OCI-M2 (cell line): ENCODE measurements around the gene TDRD12.
"Not testable (repeated sequence)": the region's sequence is repeated elsewhere in the genome, so short reads cannot be mapped to it uniquely, and the experiment has no call there.

Experiments
- DNase-seq: peaks from one replicate; lab custom pipeline; 2025; ENCODE audit not compliant: unreplicated experiment; lab: John Stamatoyannopoulos, UW

The TDRD12 gene

DNA sequence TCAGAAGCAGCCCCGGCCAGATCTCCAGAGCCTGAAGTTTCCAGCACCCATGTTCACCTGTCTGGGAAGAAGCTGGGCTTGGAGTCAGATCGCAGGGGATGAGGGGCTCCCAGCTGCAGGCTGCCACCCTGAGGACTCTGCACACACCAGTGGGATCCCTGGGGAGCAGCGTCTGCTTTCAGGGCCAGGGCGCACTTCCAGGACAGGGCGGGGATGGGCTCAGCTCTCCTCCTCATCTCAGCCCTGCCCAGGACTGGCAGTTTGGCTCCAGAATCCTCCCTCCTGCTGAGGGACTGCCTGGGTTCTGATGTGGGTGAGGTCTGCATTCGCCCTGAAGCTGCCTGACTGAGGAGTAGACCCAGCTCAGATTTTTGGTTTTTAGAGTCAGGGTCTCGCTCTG lies 146.5 kb downstream of the TDRD12 start:
- no peak for DNase-seq

DNA sequence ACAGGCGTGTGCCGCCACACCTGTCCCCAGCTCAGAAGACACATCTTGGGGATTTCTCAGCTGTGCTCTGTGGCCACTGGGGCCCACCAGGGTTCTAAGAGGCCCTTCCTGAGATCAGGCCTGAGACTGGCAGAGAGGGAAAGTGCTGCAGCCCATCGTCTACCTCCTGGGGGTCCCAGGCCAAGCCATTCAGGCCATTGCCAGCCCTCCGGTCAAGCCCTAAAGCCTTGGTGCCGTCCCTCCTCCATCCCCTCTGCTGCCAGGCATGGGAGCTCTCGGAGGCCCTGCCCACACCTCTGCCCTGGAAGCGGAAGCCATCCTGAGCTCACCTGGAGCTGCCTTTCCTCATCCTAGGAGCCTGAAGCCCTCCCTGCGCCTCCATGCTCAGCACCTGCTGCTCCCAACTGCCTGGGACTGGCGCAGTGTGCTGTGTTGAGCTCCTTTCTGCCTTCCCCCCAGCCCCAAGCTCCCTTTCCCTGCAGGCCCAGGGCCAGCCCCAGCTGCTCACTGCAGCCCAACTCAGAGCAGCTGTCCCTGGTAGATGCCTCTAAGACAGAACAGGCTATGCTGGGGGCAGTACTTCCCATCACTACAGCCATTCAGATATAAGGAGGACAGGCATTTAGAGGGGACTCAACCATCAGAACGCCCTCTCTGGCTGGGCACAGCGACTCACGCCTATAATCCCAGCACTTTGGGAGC lies 147.1 kb downstream of the TDRD12 start:
- DNase-seq: no peak

DNA sequence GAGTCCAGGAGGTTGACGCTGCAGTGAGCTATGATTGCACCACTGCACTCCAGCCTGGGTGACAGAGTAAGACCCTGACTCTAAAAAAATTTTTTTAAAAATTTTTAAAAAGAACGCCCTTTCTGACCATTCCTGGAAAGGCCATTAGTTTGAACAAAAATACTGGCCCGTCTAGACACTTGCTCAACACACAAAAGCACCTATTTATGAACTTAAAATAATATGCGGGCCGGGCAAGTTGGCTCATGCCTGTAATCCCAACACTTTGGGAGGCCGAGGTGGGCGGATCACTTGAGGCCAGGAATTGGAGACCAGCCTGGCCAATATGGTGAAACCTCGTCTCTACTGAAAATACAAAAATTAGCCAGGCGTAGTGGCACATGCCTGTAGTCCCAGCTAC lies 147.9 kb downstream of the TDRD12 start:
- DNase-seq: not testable (repeated sequence)

DNA sequence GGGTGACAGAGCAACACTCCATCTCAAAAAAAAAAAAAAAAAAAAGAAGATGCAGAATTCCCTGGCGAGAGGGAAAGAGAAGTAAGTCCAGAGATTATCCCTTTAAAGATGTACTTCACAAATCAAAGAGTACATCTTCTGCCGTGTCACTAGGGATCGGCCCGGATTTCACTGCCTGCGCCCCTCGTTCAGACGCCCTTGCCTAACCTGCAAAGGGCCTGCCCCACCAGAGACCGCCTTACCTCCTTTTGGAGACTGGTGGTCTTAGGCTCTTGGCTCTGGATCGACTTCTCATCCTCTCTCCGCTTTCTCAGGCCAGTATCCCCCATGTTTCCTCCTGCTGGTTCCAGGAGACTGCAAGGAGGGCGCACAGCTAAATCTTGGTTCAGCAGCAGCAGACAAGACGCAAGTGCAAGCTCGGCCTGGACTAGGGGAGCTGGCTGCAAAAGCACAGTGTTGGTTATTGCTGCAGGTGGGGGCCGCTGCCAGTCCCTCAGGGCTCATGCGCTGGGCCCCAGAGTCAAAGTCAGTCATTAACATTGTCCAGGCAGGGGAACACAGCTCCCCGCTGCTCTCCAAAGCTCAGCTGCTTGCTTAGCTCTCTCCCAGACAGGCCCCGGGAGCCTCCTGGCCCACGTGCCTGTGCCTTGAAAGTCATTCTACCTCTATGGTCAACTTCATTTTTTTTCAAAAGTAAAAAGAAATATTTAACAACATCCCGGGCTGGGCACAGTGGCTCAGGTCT lies 148.8 kb downstream of the TDRD12 start:
- DNase-seq: no peak

DNA sequence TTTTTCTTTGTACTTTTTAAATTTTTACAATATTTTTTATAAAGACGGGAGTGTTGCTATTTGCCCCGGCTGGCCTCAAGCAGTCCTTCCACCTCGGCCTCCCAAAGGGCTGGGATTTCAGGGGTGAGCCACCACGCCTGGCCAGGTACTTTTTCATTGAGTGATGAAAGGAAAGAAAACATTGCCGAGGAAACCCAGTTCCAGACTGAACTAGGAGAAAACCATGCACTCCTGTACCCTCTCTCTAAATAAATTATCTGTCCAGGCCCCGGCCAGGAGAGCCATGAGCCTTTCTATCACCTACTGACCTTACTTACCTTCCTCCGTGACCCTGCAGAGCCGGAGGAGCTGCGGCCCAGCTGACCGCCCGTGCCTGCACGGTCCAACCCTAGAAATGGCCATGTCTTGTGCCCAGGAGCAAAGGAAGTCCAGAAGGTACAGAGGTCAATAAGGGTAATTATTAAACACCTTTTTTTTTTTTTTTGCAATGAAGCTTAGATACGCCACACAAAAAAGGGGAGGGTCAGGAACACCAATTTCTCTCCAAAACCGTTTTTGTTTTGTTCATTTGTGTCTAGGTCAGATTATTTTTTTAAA lies 149.9 kb downstream of the TDRD12 start, which contains the start of gene SLC7A9:
SLC7A9 (minus strand) TSS at position 399 of the 597 bp plus-strand sequence. CDS start 1,233 bp downstream, outside the sequence.
- DNase-seq: no peak

DNA sequence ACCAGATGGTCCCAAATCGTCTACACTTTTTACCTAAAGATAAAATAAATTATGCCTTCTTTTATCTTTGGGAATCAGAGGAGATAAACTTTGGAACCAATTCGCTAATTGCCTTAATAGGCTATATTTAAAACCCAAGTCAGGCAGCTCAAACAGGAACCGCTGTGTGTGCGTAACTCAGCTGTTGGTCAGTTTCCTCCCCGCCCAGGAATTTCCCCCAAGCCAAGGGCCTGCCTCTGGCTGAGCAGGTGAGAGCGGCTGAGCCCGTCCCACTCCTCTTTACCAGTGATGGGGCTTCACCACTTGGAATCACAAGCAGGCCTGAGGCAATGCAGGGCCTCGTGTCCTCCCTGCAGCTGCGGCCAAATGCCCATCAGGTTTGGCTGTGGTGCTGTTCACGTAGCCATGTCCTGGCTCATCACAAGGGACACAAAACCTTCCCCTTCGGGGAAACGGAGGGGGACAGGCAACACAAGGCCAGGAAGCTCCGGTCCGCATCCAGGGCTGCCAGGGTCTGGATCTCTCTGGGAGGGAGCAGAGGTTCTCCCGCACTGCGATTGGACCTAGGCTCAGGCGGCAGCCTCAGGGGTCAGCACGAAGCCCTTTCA lies 150.5 kb downstream of the TDRD12 start:
- DNase-seq: no peak

DNA sequence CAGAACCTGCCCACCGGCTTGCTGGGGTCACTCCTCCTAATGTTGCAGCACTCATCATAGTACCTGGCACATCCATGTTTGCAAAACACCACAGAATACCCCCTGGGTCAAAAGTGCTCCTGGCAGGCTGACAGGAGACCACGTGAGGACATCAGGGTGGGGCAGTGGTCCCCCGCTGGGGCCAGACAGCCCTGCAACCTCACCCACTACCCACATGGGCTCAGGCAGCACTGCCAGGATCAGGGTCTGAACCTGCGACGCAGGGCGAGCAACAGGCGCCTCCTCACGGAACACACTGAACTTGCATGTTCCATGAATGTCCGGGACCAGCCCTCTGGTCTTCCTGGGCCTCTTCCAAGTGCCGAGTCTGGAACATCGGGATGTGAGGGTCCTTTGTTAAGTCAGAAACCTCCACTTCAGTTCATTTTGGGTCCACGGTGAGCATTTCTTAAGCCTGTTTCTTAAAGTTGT lies 151.4 kb downstream of the TDRD12 start:
- DNase-seq: no peak

DNA sequence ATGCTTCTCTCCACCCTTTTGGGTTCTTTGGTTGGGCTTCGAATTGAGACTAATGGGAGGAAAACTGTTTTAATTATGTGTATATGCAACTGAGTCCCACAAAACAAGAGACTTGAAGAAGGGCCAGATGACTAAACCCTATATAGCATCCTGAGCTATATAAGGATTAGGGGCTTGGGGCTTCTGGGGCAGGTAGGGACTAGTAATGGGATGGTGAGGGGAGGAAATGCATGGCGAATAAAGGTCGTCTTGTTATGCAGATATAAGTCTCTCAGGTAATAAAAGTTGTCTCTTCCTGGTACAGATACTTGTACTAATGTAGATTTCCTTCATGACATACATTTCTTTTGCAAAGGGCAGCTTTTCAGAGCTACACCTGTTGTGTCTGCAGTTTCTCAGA lies 152.8 kb downstream of the TDRD12 start:
- no peak for DNase-seq

DNA sequence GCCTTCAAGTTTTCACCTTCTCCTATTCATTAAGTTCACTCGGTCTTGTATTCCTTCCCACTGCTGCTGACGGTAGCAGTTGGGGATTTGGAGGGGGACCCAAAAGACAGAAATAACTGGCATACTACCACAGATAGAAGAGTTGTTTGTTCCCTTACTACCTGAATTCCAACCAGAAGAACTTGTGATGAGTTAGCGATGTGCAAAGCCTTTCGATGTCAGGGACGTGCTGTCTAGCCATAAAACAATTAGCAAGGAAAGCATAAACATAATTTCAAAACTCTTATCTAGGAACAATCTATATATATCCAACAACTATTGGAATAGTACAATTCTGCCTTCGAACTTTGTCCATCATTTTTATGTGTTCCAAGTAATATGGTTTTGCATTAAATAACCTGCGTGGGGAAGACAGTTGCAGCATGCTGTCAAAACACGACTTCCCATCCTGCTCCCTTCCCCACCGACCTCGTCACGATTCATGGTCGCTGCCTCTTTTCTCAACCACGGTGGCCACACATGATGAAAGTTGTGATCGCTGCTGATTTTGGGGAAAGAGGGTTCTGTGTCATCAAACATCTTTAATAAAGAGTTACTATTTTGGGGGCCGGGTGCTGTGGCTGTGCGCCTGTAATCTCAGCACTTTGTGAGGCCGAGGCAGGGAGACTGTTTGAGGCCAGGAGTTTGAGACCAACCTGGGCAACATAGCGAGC lies 153.8 kb downstream of the TDRD12 start:
- no peak for DNase-seq

DNA sequence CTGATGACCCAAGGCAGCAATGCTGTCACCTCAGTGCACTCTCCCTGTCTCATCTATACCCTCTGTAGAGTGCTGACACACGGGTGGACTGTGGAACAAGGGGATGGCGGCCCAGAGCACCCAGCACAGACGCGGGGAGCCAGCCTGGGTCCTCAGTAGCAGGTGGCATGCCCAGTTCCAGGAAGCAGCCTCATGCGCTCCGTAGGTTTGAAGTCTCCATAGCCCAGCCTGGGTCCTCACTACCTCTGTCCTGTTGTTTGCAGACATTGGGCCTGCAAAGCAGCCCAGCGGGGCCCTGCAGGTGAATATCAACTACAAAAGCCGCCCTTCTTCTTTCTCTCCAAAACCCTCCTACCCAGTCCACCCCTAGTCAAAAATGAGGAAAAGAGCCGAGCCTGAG lies 155.0 kb downstream of the TDRD12 start:
- no peak for DNase-seq

DNA sequence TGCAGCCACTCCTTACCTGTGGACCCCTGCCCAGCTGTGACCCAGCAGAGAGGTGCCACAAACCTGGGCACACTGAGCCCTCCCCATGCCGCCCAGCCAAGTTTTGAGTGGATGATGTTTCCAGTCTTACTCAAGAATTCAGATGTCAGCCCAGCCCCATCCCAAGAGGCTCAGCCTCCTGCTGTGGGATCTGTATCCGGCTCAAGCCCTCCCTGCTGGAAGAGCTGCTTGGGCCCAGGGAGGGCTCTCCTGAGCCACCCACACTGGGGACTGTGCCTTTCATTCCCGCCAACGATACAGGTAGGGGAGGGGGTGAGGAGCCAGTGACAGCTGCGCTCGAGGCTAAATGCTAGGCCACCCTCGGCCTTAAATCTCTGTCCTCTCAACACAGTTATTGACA lies 155.9 kb downstream of the TDRD12 start:
- DNase-seq: no peak

DNA sequence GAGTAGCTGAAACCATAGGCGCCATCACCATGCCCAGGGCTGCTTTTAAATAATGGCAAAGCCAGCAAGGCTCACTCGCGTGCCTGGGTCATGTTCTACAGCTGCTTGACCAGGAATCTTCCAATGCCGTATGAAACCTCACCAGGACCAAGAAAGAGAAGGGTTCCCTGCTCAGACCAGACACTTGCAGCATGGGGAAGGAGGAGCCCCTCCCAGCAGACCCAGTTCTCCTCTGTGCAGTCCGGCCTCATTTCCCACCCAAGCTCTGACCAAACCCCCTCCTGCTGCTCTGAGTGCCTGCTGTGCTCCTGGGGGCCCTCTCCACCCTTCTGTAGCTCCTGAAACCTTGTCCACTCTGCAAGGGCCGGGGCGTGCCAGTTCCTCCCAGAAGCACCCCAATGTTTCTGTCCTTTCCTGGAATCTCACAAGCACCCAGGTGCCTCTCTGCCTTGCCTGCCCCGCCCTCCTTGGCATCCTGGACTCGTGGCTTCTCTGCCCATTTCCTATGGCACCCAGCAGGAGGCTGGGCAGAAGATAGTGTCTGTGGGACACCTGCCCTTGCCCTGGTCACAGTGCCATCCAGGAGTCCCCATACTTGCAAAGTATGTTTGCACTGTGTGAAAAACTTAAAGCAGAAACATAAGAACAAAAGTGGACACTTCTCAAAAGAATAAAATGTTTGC lies 156.8 kb downstream of the TDRD12 start:
- DNase-seq: no peak

DNA sequence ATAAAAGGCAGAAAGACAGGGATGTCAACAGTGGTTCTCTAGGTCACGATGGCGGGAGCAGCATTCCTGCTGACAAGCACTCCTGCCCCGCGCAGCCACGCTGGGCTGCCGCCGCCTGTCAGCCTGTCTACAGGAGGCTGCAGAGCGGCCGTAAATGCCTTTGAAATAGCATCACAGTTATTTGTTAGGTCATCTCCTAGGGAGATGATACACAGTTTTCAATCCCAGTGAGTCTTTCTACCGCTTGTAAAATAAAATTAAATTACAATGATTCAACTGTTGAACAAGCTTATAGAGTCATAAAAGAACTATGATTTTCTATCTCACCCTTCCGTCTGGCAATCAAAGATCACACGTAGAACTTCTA lies 157.3 kb downstream of the TDRD12 start:
- DNase-seq: no peak
